Panc1 (cell line): ENCODE measurements around the gene IFFO2. TPM values are rescaled to one million over a fixed set of nuclear protein-coding genes. Genes with fewer than 3 reads are reported as not detected.

Experiments used
- ATAC-seq: fragments of 200-7000 bp; cut with Tn5 transposase; 2 replicates; pipeline ENCODE4 v1.9.1; 2020; ENCODE audit warnings: mild to moderate bottlenecking, moderate library complexity
- BruUV-seq: library from RNA; stranded (reverse); fragments of 400-500 nt; replicated peaks from 2 replicates; lab custom pipeline; 2021; lab: Mats Ljungman, UMichigan
- CTCF ChIA-PET: fragments of 300-600 bp; sonication (Branson Sonifier 250); formaldehyde crosslinking; loops from one replicate; lab custom pipeline; 2022; ENCODE audit warnings: antibody characterized with exemption; lab: Charles Lee
- POLR2A ChIA-PET: fragments of 300-600 bp; sonication (Branson Sonifier 250); formaldehyde crosslinking; loops from one replicate; lab custom pipeline; 2022; ENCODE audit warnings: antibody characterized with exemption; lab: Charles Lee
- DNase-seq: peaks from one replicate; pipeline ENCODE4 v3.0.0-alpha.2; 2010; ENCODE audit warnings: low read depth, low spot score
- H3K27ac ChIP-seq: 2 replicates; pipeline ENCODE4 v1.5.1; 2011; ENCODE audit warnings: mild to moderate bottlenecking, low read length, inconsistent platforms
- H3K27me3 ChIP-seq: fragments of 200-500 bp; sonication (Bioruptor generic); 2 replicates; pipeline ENCODE4 v1.6.0; 2014; ENCODE audit warnings: low read length, inconsistent platforms; ENCODE audit not compliant: control insufficient read depth, insufficient read depth
- H3K36me3 ChIP-seq: fragments of 200-500 bp; sonication (Bioruptor generic); 2 replicates; pipeline ENCODE4 v1.5.1; 2014; ENCODE audit warnings: inconsistent platforms, mild to moderate bottlenecking, low read length, moderate library complexity; ENCODE audit not compliant: control insufficient read depth, insufficient read depth
- H3K4me1 ChIP-seq: 2 replicates; pipeline ENCODE4 v1.5.1; 2011; ENCODE audit warnings: inconsistent platforms, mild to moderate bottlenecking, low read length, moderate library complexity; ENCODE audit not compliant: control insufficient read depth, insufficient read depth
- H3K4me3 ChIP-seq, 2 experiments: 2 replicates each; pipeline ENCODE4 v1.5.1; 2011 to 2012; ENCODE audit warnings: low read depth in 2 of 2, low read length in 2 of 2, mild to moderate bottlenecking in 2 of 2, inconsistent platforms in 1 of 2, moderate library complexity in 1 of 2
- H3K9me3 ChIP-seq: fragments of 200-500 bp; sonication (Bioruptor generic); 2 replicates; pipeline ENCODE4 v1.5.1; 2014; ENCODE audit warnings: low read depth, mild to moderate bottlenecking, inconsistent platforms, low read length, moderate library complexity; ENCODE audit not compliant: control insufficient read depth, insufficient read depth
- CTCF ChIP-seq: fragments of 450-650 bp; IDR thresholded peaks from 2 replicates; pipeline ENCODE4 v1.5.1; 2017; ENCODE audit warnings: mild to moderate bottlenecking
- POLR2AphosphoS5 ChIP-seq: IDR thresholded peaks from 2 replicates; pipeline ENCODE4 v1.6.1; 2012; ENCODE audit warnings: mild to moderate bottlenecking, low read depth, low read length, moderate library complexity
- REST ChIP-seq, 2 experiments: IDR thresholded peaks; 2 replicates each; pipeline ENCODE4 v1.6.1; 2011 to 2012; ENCODE audit warnings: low read depth in 2 of 2, control low read depth in 1 of 2, low read length in 1 of 2, mild to moderate bottlenecking in 1 of 2, moderate library complexity in 1 of 2; ENCODE audit not compliant: insufficient read depth in 1 of 2
- SIN3A ChIP-seq: IDR thresholded peaks from 2 replicates; pipeline ENCODE4 v1.6.1; 2012; ENCODE audit warnings: low read depth, mild to moderate bottlenecking, low read length, moderate library complexity, borderline replicate concordance; ENCODE audit not compliant: insufficient read depth
- TCF7L2 ChIP-seq: IDR thresholded peaks from 2 replicates; pipeline ENCODE4 v1.6.1; 2011; ENCODE audit warnings: mild to moderate bottlenecking, low read depth, low read length, inconsistent platforms
- in situ Hi-C: cut with HindIII; loops from 2 replicates; pipeline ENCODE4 v1.10.0; 2016; ENCODE audit warnings: low sequenced_read_pairs, low pct_unique_long_range_greater_than_20kb
- intact Hi-C: fragments of 100-400 bp; cut with micrococcal nuclease; formaldehyde crosslinking; loops from one replicate; pipeline ENCODE4 v1.10.0; 2022; ENCODE audit not compliant: unreplicated experiment
- total RNA-seq: library from RNA; stranded (reverse); gene quantifications from one replicate; pipeline ENCODE4 v1.2.1, GENCODE V29; 2021; ENCODE audit not compliant: unreplicated experiment

The IFFO2 gene
- total RNA-seq, 1 experiment from 2014 or later: 59.4 TPM

DNA sequence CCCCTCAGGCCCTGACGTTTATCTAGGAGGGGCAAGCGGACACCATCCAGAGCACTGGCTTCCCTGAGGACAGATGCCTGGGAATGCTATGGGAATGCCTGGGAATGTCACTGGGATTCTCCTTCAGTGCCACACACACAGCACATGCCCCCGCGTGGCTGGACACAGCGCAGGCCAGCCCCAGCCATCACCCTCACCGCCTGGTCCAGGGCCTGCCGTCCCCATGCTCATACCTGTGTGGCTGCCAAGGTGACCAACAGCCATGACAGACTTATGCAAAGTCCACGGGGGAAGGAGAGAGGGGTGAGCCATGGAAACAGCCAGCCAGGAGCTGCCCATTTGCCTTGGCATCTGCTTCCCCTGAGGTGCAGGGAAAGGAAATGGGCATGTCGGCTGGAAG, 91.3 kb downstream of the IFFO2 start:
- DNase-seq: no peak
- H3K4me3 ChIP-seq: no peak overlapping the region
- in situ Hi-C loops (no loop called here), intact Hi-C loops (no loop called here)
- H3K36me3 ChIP-seq: no peaks in the 10 kb centered on the region
- no peaks in the 10 kb centered on the region for H3K27me3 ChIP-seq
- no peak for TF ChIP-seq POLR2AphosphoS5
- no peak for TF ChIP-seq TCF7L2
- no peaks in the 10 kb centered on the region for H3K4me1 ChIP-seq
- POLR2A ChIA-PET: no interaction called here
- no peak for ATAC-seq
- BruUV-seq: no TSS peak
- no peak overlapping the region for H3K27ac ChIP-seq
- H3K9me3 ChIP-seq: no peaks in the 10 kb centered on the region
- CTCF ChIA-PET: no interaction called here

DNA sequence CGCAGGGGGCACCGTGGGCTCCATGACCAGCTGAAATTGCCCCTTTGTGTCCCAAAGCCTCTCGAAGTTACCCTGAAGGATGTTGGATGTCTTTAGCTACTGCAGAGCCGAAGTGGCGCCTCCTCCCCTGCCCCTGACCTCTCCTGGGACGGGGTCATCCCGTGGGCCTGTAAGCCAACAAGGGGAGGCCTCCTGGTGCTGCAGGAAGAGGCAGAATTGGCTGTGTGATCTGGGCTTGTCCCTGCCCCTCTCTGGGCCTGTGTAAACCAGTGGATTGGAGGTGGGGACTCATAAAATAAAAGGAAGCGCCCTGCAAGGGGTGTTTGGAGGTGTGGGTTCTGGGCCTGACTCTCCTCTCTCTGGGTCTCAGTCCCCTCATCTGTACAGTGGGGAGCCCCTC, 94.9 kb downstream of the IFFO2 start:
- Histone ChIP-seq H3K9me3 (no peaks in the 10 kb centered on the region), H3K4me1 (no peaks in the 10 kb centered on the region), H3K4me3 (no peak overlapping the region), H3K36me3 (no peaks in the 10 kb centered on the region), H3K27ac (no peak overlapping the region), H3K27me3 (peaks cover 1% of the 10 kb centered on the region; the same call in 1 of the 2 replicates)
- CTCF ChIA-PET: interaction anchor here (0.6 kb wide), 3 partner anchors 14 to 180 kb away, joined by 3 to 9 read pairs (median 4); no protein-coding TSS in a partner anchor
- in situ Hi-C loops: no loop called here
- TF ChIP-seq CTCF: no peak
- POLR2A ChIA-PET: no interaction called here
- intact Hi-C loops: no loop called here
- DNase-seq (no peak), ATAC-seq (no peak)
- no TSS peak for BruUV-seq

DNA sequence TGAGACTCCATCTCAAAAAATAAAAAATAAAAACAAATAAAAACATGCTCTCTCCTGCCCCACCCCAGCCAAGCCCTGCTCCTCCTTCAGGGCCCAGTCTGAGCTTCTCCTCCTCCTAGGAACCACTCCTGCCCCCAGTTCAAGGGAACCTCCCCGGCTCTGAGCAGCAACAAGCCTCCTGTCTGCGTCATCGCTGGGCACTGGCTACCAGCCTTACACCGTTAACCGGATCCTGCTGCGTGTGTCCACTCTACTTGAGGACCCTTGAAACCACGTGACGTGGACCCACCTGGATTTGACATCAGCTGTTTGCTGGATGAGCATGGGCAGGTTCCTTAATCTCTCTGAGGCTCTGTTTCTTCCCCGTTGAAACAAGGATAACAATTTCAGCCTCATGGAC, 95.4 kb downstream of the IFFO2 start:
- TF ChIP-seq TCF7L2: no peak
- TF ChIP-seq CTCF: no peak
- no peak for TF ChIP-seq POLR2AphosphoS5
- no peak for TF ChIP-seq REST (IDR thresholded peaks at IDR 0.05; ENCODE audit: insufficient read depth in 1 of 2, low read depth in 2 of 2, low read length in 1 of 2)
- TF ChIP-seq SIN3A: no peak
- no peak overlapping the region for H3K4me3 ChIP-seq
- ATAC-seq: no peak; the same call in 1 of the 2 replicates
- no peaks in the 10 kb centered on the region for H3K36me3 ChIP-seq
- no peak for DNase-seq
- H3K4me1 ChIP-seq: no peaks in the 10 kb centered on the region
- H3K27me3 ChIP-seq: peaks cover 4% of the 10 kb centered on the region; the same call in 1 of the 2 replicates
- no peak overlapping the region for H3K27ac ChIP-seq
- CTCF ChIA-PET: interaction anchor here (0.6 kb wide), 1 partner anchor 14 kb away, joined by 4 read pairs; no protein-coding TSS in a partner anchor
- no peaks in the 10 kb centered on the region for H3K9me3 ChIP-seq
- in situ Hi-C loops: no loop called here
- intact Hi-C loops: no loop called here
- no TSS peak for BruUV-seq
- POLR2A ChIA-PET: no interaction called here
